H1 (cell line): ENCODE data around the gene BRCA2. TPM values are rescaled to one million over a fixed set of nuclear protein-coding genes. Genes with fewer than 3 reads are reported as not detected.

ENCODE experiments used
- CTCF ChIA-PET: fragments of 300-600 bp; sonication (Branson Sonifier 250); formaldehyde crosslinking; loops from one replicate; lab custom pipeline; 2021; ENCODE audit not compliant: partially characterized antibody; lab: Charles Lee
- POLR2A ChIA-PET: fragments of 300-600 bp; sonication (Branson Sonifier 250); formaldehyde crosslinking; loops from one replicate; lab custom pipeline; 2021; ENCODE audit warnings: inconsistent platforms; ENCODE audit not compliant: partially characterized antibody; lab: Charles Lee
- DNase-seq, 2 experiments: peaks; one replicate each; pipeline versions ENCODE4 v3.0.0 to v3.0.0-alpha.2; 2010 to 2022; ENCODE audit warnings: low spot score in 2 of 2, low read depth in 1 of 2, mixed read lengths in 1 of 2
- FAIRE-seq: peaks from 2 replicates; lab custom pipeline; 2011; peaks lifted over from hg19 to GRCh38; lab: Jason Lieb, UNC
- H2AFZ ChIP-seq: 2 replicates; pipeline ENCODE4 v1.8.1; 2012; ENCODE audit warnings: low read length, inconsistent platforms
- H2AK5ac ChIP-seq: 2 replicates; pipeline ENCODE4 v1.6.1; 2013; ENCODE audit warnings: low read depth, low read length
- H2BK120ac ChIP-seq: replicated peaks from 2 replicates; pipeline ENCODE3; 2013; ENCODE audit warnings: low read depth, low read length, inconsistent platforms
- H2BK12ac ChIP-seq: 2 replicates; pipeline ENCODE4 v1.6.1; 2013; ENCODE audit warnings: low read depth, low read length
- H2BK15ac ChIP-seq: 2 replicates; pipeline ENCODE4 v1.6.1; 2013; ENCODE audit warnings: low read length
- H2BK20ac ChIP-seq: 2 replicates; pipeline ENCODE4 v1.6.1; 2013; ENCODE audit warnings: low read length
- H2BK5ac ChIP-seq: 2 replicates; pipeline ENCODE4 v1.6.1; 2013; ENCODE audit warnings: low read depth, low read length
- H3K14ac ChIP-seq: 2 replicates; pipeline ENCODE4 v1.6.1; 2013; ENCODE audit warnings: inconsistent platforms; ENCODE audit not compliant: insufficient read length
- H3K18ac ChIP-seq: 2 replicates; pipeline ENCODE4 v1.6.1; 2013; ENCODE audit warnings: low read length; ENCODE audit errors: extremely low read depth
- H3K23ac ChIP-seq: 2 replicates; pipeline ENCODE4 v1.6.1; 2013; ENCODE audit warnings: inconsistent platforms; ENCODE audit not compliant: insufficient read length
- H3K23me2 ChIP-seq: 2 replicates; pipeline ENCODE4 v1.6.1; 2013; ENCODE audit warnings: low read depth, low read length
- H3K27ac ChIP-seq: 2 replicates; pipeline ENCODE4 v1.6.1; 2011; ENCODE audit warnings: low read depth, low read length, inconsistent platforms
- H3K27me3 ChIP-seq, 4 experiments: replicated peaks in 1 of 4; 1 replicate in 1 of 4; 2 replicates in 3 of 4; pipeline versions ENCODE4 v1.6.1 to v1.8.1; 2011 to 2013; ENCODE audit warnings: low read length in 3 of 4, mild to moderate bottlenecking in 3 of 4, inconsistent platforms in 2 of 4, mixed read lengths in 2 of 4, moderate library complexity in 1 of 4; ENCODE audit not compliant: control insufficient read depth in 3 of 4, insufficient read depth in 3 of 4; ENCODE audit errors: extremely low read depth in 1 of 4
- H3K36me3 ChIP-seq, 4 experiments: 2 replicates each; pipeline versions ENCODE4 v1.6.1 to v1.8.1; 2011 to 2013; ENCODE audit warnings: mild to moderate bottlenecking in 4 of 4, low read length in 3 of 4, moderate library complexity in 2 of 4, control low read depth in 1 of 4, inconsistent platforms in 1 of 4; ENCODE audit not compliant: insufficient read depth in 4 of 4, control insufficient read depth in 2 of 4
- H3K4ac ChIP-seq: replicated peaks from 2 replicates; pipeline ENCODE3; 2013; ENCODE audit warnings: low read length, low read depth, mixed read lengths, inconsistent platforms; ENCODE audit not compliant: insufficient read length
- H3K4me1 ChIP-seq, 4 experiments: replicated peaks in 1 of 4; 1 replicate in 1 of 4; 2 replicates in 3 of 4; pipeline versions ENCODE4 v1.6.1 to v1.8.1; 2011 to 2013; ENCODE audit warnings: low read length in 3 of 4, inconsistent platforms in 2 of 4, mixed read lengths in 1 of 4; ENCODE audit not compliant: insufficient read depth in 4 of 4, control insufficient read depth in 3 of 4
- H3K4me2 ChIP-seq, 2 experiments: 2 replicates each; pipeline versions ENCODE4 v1.6.1 to v1.8.1; 2011 to 2013; ENCODE audit warnings: low read depth in 2 of 2, low read length in 2 of 2, control low read depth in 1 of 2, inconsistent platforms in 1 of 2, mild to moderate bottlenecking in 1 of 2; ENCODE audit not compliant: insufficient read depth in 1 of 2
- H3K4me3 ChIP-seq, 4 experiments: fragments of 200-600, 300-600 bp in 1 of 4; sonication (generic), shearing (Covaris generic), sonication (Bioruptor Twin) in 1 of 4; 2 replicates each; pipeline versions ENCODE4 v1.5.1 to v1.8.1; 2011 to 2016; ENCODE audit warnings: low read length in 4 of 4, low read depth in 3 of 4, control low read depth in 2 of 4, inconsistent platforms in 2 of 4, mild to moderate bottlenecking in 2 of 4, mixed read lengths in 1 of 4, moderate library complexity in 1 of 4; ENCODE audit not compliant: insufficient read depth in 2 of 4; ENCODE audit errors: extremely low read depth in 1 of 4
- H3K56ac ChIP-seq: replicated peaks from 2 replicates; pipeline ENCODE3; 2013; ENCODE audit warnings: low read depth, mild to moderate bottlenecking, mixed read lengths, low read length, inconsistent platforms; ENCODE audit not compliant: insufficient read length
- H3K79me1 ChIP-seq: 2 replicates; pipeline ENCODE4 v1.6.1; 2013; ENCODE audit warnings: low read depth, low read length, control low read depth
- H3K79me2 ChIP-seq, 2 experiments: 2 replicates each; pipeline versions ENCODE4 v1.6.1 to v1.8.1; 2012 to 2013; ENCODE audit warnings: low read length in 2 of 2, mild to moderate bottlenecking in 2 of 2, inconsistent platforms in 1 of 2; ENCODE audit not compliant: insufficient read depth in 2 of 2, control insufficient read depth in 1 of 2
- H3K9ac ChIP-seq, 4 experiments: replicated peaks in 1 of 4; 1 replicate in 1 of 4; 2 replicates in 3 of 4; pipeline versions ENCODE4 v1.6.1 to v1.8.1; 2011 to 2013; ENCODE audit warnings: low read depth in 3 of 4, low read length in 3 of 4, control low read depth in 2 of 4, mild to moderate bottlenecking in 2 of 4, moderate library complexity in 2 of 4, inconsistent platforms in 1 of 4; ENCODE audit errors: extremely low read depth in 1 of 4
- H3K9me3 ChIP-seq, 2 experiments: 2 replicates each; pipeline versions ENCODE4 v1.6.1 to v1.8.1; 2012 to 2013; ENCODE audit warnings: mild to moderate bottlenecking in 2 of 2, moderate library complexity in 2 of 2, control low read depth in 1 of 2, inconsistent platforms in 1 of 2, low read depth in 1 of 2, low read length in 1 of 2, mixed read lengths in 1 of 2; ENCODE audit not compliant: insufficient read depth in 2 of 2
- H4K20me1 ChIP-seq, 2 experiments: replicated peaks in 1 of 2; 2 replicates each; pipeline versions ENCODE3 to v1.8.1; 2011 to 2013; ENCODE audit warnings: inconsistent platforms in 2 of 2, low read length in 2 of 2, mild to moderate bottlenecking in 1 of 2; ENCODE audit not compliant: insufficient read depth in 2 of 2, control insufficient read depth in 1 of 2
- H4K5ac ChIP-seq: 2 replicates; pipeline ENCODE4 v1.6.1; 2013; ENCODE audit warnings: low read length, low read depth, mixed read lengths, inconsistent platforms; ENCODE audit not compliant: insufficient read length
- H4K8ac ChIP-seq: 2 replicates; pipeline ENCODE4 v1.8.0; 2013; ENCODE audit warnings: mild to moderate bottlenecking, moderate library complexity, low read length, inconsistent platforms; ENCODE audit not compliant: insufficient read depth; ENCODE audit errors: extremely low read depth
- H4K91ac ChIP-seq: replicated peaks from 2 replicates; pipeline ENCODE3; 2013; ENCODE audit warnings: low read length, mixed read lengths, inconsistent platforms; ENCODE audit not compliant: insufficient read length
- ATF2 ChIP-seq: IDR thresholded peaks from 2 replicates; pipeline ENCODE4 v1.6.1; 2012; ENCODE audit warnings: low read length, inconsistent platforms
- EP300 ChIP-seq, 2 experiments: IDR thresholded peaks; 1 replicate in 1 of 2; 2 replicates in 1 of 2; pipeline ENCODE4 v1.6.1; 2011 to 2012; ENCODE audit warnings: low read depth in 2 of 2, low read length in 2 of 2, mild to moderate bottlenecking in 2 of 2, borderline replicate concordance in 1 of 2, inconsistent platforms in 1 of 2, moderate library complexity in 1 of 2
- HDAC6 ChIP-seq: IDR thresholded peaks from one replicate; pipeline ENCODE4 v1.7.1; 2012; ENCODE audit warnings: low read depth, mild to moderate bottlenecking, inconsistent platforms, low read length, moderate library complexity
- NRF1 ChIP-seq: IDR thresholded peaks from 2 replicates; pipeline ENCODE4 v1.6.1; 2011; ENCODE audit warnings: mild to moderate bottlenecking, low read depth, low read length, improper control_type of control experiment
- RBBP5 ChIP-seq: IDR thresholded peaks from 2 replicates; pipeline ENCODE4 v1.7.1; 2012; ENCODE audit warnings: low read depth, mild to moderate bottlenecking, inconsistent platforms, low read length, moderate library complexity, borderline replicate concordance
- WGBS, 2 experiments: shearing (Covaris generic) in 1 of 2; methylation state at CpG; one replicate each; pipeline versions ENCODE4 v1.1.6 to v1.1.7; 2013 to 2015; ENCODE audit warnings: low lambda C conversion rate in 2 of 2, mixed read lengths in 2 of 2, inconsistent platforms in 1 of 2, low coverage in 1 of 2, missing lambda C conversion rate in 1 of 2; ENCODE audit not compliant: insufficient replicate concordance in 2 of 2, insufficient coverage in 1 of 2, insufficient read length in 1 of 2; ENCODE audit errors: extremely low coverage in 1 of 2, missing lambda C conversion rate in 1 of 2; 5-methylcytosine and 5-hydroxymethylcytosine counted together
- polyA plus RNA-seq, 7 experiments: library from polyadenylated mRNA; depleted of rRNA in 3 of 7; stranded (reverse) in 5 of 7; unstranded in 2 of 7; fragments of >200 nt in 5 of 7; fragments of 200-250 nt in 2 of 7; gene quantifications; 1 replicate in 5 of 7; 2 replicates in 1 of 7; 4 replicates in 1 of 7; pipeline versions ENCODE4 v1.2.1 to v1.2.3, GENCODE V29; 2011 to 2013; ENCODE audit warnings: missing spikeins in 2 of 7, mixed read lengths in 2 of 7
- total RNA-seq: library from RNA; stranded (reverse); fragmentation: NEBNext Ultra II Directional; extraction: Animal tissue kit (Norgen Biotek cat#: 25700); gene quantifications from 2 replicates; pipeline ENCODE4 v1.2.1, GENCODE V29; 2021

The BRCA2 gene
- total and polyA plus RNA-seq, 2 of the 8 experiments (the other 6 are each of a cell fraction or from before 2014, with no cell fraction given), result 4.2 to 24.9 TPM

GRCh38 chr13:32277839-32278238 is 37.5 kb upstream of the BRCA2 start:
- H3K18ac ChIP-seq, result no peak overlapping the region
- FAIRE-seq (no peak), DNase-seq (no peak)
- no peaks in the 10 kb centered on the region for H3K27me3 ChIP-seq
- H3K4me3 ChIP-seq, result no peak overlapping the region
- H3K4ac ChIP-seq, result no peak overlapping the region
- no peak overlapping the region for H3K14ac ChIP-seq
- H2BK120ac ChIP-seq, result no peak overlapping the region
- H2AFZ ChIP-seq, result no peak overlapping the region
- H2BK15ac ChIP-seq, result no peak overlapping the region
- H3K9me3 ChIP-seq, result no peaks in the 10 kb centered on the region
- no peak overlapping the region for H2AK5ac ChIP-seq
- H3K9ac ChIP-seq, result no peak overlapping the region
- no peak overlapping the region for H3K56ac ChIP-seq
- POLR2A ChIA-PET, result no interaction called here
- no peak overlapping the region for H3K4me2 ChIP-seq
- no peak overlapping the region for H2BK20ac ChIP-seq
- CTCF ChIA-PET, result interaction anchor here (1.0 to 2.4 kb wide), 3 partner anchors 9 to 31 kb away, joined by 3 to 30 read pairs (median 6); no protein-coding TSS in a partner anchor
- no peaks in the 10 kb centered on the region for H4K20me1 ChIP-seq
- no peaks in the 10 kb centered on the region for H3K79me1 ChIP-seq
- H3K23ac ChIP-seq, result no peak overlapping the region
- no peak overlapping the region for H4K5ac ChIP-seq
- H4K8ac ChIP-seq, result no peak overlapping the region
- H3K79me2 ChIP-seq, result no peaks in the 10 kb centered on the region
- no peak overlapping the region for H4K91ac ChIP-seq
- no peak overlapping the region for H2BK5ac ChIP-seq
- WGBS, 2 experiments, result 89% methylated on average over 1 of the region's 1 CpG; no CpG with 5 or more reads in 1 of the 2 experiments
- H3K27ac ChIP-seq, result no peak overlapping the region
- H3K4me1 ChIP-seq, result no peaks in the 10 kb centered on the region
- H3K23me2 ChIP-seq, result no peaks in the 10 kb centered on the region
- H2BK12ac ChIP-seq, result no peak overlapping the region
- no peaks in the 10 kb centered on the region for H3K36me3 ChIP-seq
- TF ChIP-seq ATF2 (no peak), EP300 (IDR thresholded peaks at IDR 0.05; ENCODE audit: borderline replicate concordance in 1 of 2, low read depth in 2 of 2, low read length in 2 of 2) (no peak), RBBP5 (no peak), NRF1 (no peak), HDAC6 (no peak)
